A549 treated with Hydrocortisone at 1 μM for 4 hours (cell line): ENCODE measurements around the gene CYP20A1. TPM values are rescaled to one million over a fixed set of nuclear protein-coding genes. Genes with fewer than 3 reads are reported as not detected.

Source experiments
- total RNA-seq: library from RNA; stranded (reverse); fragments of 200-300 nt; extraction: Qiagen RNA extraction; gene quantifications from 5 replicates; pipeline ENCODE4 v1.2.3, GENCODE V29; 2022

Gene CYP20A1
- 8.0 to 11.3 TPM (median 9.7 TPM) in 5 replicates for total RNA-seq

GRCh38 chr2:203238704-203239526 is at the start of gene CYP20A1:
TSS of gene CYP20A1 (plus strand) at chr2:203239018. CDS start at chr2:203239063, 45 bp downstream.

GRCh38 chr2:203327901-203328759 is 89.3 kb downstream of the CYP20A1 start, which contains the start of gene ABI2:
TSS of gene ABI2 (plus strand) at chr2:203328394. CDS start at chr2:203328515, 121 bp downstream.

Other genes with a start within 250 kb of the CYP20A1 start
- gene NBEAL1, start 224.1 kb upstream of the CYP20A1 start, total RNA-seq: 3.7 to 5.1 TPM (median 4.4 TPM) in 5 replicates
- gene ABI2, start 89.4 kb downstream of the CYP20A1 start, total RNA-seq: 42.4 to 64.2 TPM (median 59.0 TPM) in 5 replicates